ENCODE measurements around the gene KCNMA1.
A peak's percentile ranks its signal among the peaks of the same experiment; 100 is the strongest.

The KCNMA1 gene

DNA sequence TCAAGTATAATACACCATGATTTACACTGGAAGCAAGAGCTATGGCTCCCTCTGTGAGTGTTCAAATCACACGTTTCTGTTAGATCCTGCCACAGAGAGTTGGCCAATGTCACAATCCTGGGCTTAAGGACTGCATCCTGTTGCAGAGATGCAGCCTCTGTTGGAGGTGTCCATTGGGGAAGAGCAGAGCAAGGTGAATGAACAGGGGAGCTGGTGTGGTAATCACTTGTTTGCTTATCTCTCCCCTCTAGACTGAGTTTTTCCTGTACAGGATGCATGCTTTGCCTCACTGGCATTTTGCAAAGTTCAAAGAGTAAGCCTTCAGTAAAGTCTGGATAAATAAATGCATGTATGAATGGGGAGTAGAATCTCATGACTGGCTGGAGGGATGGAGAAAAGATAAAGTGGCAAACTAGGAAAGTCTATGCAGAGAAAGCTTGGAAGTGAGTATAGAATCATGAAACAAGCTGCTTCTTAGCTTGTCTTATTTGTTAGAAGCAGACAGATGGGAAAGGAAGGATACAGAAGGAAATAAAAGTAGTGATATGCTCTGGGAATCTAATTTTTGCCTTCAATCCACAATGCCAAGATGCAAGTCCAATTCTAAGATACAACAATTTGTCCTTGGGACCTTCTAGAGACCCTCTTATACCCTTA lies 605.9 kb downstream of the KCNMA1 start:
- DNase-seq, result no peak

GRCh38 chr10:77030974-77031373 lies 606.6 kb downstream of the KCNMA1 start:
- DNase-seq, result no peak

DNA sequence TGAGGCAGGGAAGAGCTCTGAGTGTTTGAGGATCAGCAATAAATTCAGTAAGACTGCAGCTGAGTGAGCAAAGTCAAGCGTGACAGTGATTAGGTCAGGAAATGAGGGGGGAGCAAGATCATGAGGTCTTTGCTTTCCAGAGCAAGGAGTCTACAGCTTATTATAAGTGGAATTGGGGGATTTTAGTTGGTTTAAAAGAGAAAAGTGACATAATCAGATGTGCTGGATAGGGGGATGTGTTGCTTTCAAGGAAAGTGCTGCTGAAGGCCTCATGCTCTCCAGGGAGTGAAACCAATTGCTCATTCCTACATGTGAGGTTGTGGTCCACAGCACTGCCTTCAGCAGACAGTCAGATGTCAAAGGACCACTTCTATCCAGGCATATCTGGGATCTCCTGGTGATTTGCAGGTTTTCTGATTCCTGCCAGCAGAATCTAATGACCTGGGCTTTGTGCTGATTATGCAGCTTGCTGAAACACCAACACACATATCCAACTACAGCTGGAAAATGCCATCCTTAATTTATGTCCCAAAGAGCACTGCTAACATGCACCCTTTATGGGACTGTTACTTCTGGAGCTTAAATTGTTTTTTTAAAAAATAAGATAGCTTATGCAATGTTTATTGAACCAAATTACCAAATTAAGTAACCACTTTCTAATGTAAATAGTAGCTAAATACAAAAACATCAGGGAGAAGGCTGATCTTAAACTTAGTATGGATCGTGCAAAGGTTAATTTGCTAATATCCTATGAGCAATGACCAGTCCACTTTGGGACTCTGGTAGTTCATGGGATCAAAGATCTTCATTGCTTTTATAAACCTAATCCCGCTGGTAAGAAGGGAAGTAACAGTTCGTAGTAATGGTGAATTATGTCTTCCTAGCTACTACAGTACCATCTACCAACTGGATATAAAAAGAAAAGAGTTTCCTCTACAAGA lies 607.6 kb downstream of the KCNMA1 start:
- no peak for DNase-seq

DNA sequence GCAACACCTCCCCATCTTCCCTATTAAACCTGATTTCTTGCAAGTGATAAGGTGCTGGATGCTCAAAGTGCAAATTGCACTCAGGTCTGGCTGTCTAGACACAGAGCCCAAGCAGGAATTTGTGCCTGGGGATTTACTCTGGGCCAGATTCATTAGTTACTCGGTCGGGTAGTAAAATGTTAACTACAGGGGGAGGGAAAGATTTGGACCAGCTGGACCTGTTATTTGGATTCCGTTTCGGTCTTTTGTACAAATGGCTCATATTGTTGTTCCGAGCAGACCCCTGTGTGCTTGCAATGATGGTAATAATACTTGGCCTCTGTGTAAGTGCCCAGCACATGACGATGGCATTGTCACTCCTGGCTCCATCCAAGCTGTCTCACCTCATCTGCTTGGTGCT lies 609.6 kb downstream of the KCNMA1 start:
- no peak for DNase-seq

GRCh38 chr10:77027576-77027975 lies 610.0 kb downstream of the KCNMA1 start:
- no peak for DNase-seq

GRCh38 chr10:77027141-77027540 lies 610.5 kb downstream of the KCNMA1 start:
- DNase-seq, result no peak

DNA sequence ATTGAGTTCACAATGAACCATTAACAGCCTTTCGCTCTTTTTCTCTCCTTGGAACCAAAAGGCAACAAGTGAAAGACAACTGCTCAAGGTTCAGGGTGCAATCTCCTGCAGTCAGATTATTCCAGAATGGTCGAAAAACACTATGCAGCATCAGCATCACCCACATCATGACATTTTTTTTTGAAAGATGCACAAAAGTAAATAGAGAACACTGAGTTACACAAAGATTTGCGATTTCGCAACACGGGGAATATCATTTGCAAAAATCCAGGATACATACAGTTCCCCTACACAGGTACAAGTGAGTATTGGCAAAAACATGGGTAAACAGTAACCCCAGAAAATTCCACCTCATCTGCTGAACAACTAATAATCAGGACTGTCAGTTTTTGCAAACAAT lies 611.5 kb downstream of the KCNMA1 start:
- DNase-seq, result no peak

DNA sequence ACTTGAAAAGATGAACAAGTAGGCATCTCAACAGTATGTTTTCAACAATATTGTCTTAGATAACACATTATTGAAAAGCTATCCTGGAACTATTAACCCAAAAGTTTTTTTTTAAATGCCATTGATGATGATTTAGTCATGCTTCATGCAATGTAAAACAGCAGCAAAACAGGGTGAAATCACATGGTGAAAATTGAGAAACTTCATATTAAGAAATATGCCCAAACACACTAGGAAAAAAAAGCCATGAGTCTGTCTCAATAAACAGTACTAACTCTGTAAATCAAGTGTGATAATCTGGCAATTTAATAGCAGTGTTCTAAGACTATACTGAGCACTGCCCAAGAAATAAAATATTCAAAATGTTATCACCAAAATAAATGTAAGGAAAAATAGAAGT lies 613.1 kb downstream of the KCNMA1 start:
- DNase-seq, result no peak

DNA sequence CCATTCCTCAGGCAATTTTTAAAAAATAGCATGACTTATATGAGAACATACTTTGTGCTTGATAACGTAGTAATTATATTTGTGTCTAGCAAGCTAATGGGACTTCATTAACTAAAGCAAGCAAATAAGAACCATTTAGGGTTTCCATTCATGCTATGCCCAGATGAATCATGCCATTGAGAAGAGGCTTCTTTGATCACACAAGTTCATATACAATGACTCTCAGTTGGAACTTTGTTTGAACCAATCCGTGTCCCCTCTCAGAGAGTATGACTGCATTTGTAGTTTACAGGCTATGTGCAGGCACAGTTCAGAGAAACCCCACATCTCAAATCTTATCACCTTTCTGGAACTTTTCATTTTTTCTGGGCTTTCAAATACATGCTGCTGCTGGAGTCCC lies 614.2 kb downstream of the KCNMA1 start:
- no peak for DNase-seq

DNA sequence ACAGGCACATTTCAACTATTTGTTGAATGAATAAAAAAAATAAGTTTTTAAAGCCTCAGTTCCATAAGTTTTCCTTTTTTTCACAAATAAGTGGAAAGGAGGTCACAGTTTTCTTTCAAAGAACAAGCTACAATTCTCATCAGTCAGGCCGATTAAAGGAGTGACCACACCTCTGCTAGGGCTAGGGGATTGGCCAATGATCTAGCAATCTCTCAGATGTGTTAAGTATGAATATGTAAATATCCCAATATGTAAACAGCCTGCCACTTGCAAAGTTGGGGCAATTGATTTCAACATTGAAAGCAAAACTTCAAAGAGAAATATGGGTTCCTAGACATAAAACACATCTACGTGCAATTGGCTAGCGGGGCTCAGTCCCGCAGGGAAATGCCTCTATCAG lies 614.9 kb downstream of the KCNMA1 start:
- DNase-seq, result no peak

DNA sequence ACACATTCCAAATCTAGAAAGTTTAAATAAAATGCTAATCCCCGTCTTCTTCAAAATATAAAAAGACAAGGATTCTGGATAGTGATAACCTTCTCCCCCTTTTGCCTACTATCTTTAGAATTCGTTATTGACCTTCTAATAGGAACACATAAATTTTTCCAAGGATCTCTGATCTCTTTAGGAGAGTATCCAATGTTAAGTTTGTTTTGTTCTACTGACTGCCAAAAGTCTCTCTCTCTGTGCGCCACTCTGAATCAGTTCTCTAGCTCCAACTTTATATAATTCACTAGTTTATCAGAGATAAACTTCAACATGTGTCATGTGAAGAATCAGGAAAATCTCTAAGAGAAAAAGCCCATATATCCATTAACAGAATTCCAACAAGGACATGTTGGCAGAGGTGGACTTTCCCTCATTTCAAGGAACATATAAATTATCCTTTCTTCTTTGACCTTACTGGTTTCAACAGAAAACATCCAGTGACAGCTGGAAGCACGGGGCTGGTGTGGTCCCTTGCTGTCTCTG lies 615.6 kb downstream of the KCNMA1 start:
- DNase-seq, result no peak

DNA sequence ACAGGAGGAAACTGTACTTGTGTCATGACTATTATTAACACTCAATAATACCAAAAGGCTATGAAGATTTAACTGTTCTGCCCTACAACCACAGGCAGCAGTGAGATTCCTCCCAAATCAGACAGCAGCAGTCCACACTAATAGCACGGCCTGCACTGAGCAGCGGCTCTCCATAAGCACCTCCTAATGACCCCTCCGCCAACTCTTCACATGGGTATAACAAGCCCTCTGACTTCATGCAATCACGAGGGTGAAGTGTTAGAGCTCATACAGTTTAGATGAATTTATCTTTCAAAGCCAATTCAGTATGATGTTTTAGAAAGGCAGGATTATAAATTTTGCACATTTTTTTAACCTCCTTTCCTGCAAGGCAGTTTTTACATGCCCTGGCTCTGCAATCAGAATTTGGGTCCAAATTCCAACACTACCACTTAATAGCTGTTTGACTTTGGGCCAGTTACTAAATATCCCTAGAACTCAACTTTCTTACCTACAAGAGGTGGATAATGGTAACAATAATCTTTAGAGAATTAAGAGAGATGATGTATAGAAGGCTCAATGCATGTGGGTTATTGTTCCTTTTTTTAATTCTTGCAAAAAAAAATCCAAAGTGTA lies 617.1 kb downstream of the KCNMA1 start:
- no peak for DNase-seq

- DNase-seq, result no peak
Observed at GRCh38 chr10:77016855-77017254, 620.8 kb downstream of the KCNMA1 start.

GRCh38 chr10:77016278-77016815 lies 621.3 kb downstream of the KCNMA1 start:
- peak in 2 of 56 donors; percentile 2 to 8 for DNase-seq

GRCh38 chr10:77015360-77015759 lies 622.2 kb downstream of the KCNMA1 start:
- no peak for DNase-seq

DNA sequence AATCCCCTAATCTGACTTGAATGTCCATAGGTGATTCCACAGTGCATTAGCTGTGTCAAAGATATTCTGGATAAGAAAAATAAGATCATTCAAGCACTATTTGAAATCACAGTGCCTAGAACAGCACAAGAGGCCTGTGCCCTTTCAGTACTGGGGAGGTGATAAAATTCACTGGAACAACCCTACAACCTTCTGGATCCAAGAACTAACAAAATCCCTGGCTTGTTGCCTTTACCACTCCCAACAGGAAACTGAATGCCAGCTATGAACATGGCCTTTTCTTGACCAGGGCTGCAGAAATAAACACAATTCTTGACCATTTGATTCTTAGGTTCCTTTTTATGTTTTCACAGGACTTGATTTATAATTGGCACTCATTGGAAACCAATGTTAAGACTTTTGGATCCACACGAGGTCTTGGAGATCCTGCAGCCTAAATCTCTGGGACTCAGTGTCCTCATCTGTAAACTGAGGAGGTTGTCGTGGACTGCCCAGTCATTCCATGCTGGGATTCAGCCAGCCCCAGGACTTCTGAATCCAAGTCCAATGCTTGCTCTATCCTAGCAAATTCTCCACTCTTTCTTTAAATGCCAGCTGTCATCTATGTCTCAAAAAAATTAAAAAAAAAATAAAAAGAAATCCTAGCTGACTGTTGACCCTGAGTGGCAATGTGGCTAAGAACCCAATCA lies 624.7 kb downstream of the KCNMA1 start:
- DNase-seq, result no peak

DNA sequence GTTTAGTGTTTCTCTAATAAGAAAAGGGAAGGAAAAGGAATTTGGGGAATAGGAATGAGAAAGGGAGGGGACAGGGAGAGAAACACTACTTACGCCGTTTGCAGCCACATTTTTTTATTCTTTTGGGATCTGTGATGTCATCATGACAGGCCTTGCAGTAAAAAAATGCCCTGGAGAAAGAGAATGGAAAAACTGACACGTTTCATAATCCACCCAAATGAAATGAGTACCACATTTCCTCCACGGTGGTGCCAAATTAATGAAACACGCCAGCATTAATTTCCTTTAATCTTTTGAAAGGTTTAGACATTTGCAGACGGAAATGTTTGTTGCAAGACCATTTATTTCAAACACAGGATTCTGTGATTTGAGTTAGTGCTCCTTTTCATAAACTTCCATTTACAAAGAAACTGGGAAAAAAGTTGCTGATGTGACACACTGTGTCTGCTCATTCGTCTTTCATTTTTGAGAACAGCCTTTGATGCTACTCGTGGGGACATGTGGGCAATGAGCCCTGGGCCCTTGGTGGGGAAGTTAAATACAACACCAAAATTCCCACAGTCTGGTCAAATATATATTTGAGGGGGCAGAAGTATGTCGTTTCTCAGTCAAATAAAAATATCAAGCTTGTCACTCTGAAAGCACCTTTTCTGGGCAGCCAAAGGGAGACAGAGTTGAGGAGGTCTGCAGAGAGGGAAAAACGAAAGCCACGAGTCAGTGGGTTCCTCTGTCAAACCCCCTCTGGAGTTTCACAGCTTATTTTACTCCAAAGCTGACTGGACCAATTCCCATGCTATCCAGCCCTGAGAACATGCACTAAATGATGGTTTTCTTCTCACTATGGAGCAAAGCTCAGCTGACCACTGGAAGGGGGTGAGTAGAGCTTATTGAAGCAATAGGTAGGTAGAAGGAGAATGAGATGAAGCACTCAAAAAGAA lies 625.5 kb downstream of the KCNMA1 start:
- no peak for DNase-seq

- no peak for DNase-seq
Observed at GRCh38 chr10:77010430-77010829, 627.2 kb downstream of the KCNMA1 start.

DNA sequence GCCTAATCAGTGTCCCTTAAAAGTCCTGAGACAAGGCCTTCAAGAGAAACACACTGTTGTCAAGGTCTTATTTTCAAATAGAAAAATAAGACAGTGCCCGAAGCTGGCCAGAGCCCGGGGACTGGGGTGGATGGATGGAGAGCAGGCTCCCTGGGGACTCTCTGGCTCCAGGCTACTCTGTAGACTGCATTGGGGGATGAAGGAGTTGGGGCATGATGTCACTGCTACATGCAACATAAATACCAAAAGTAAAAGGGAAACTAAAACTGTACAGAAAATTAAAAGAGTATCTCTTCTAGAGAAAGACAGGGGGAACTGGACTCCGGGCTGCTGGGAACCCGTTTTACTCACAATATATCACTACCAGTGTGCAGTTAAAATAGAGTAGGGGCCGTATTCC lies 629.8 kb downstream of the KCNMA1 start:
- no peak for DNase-seq
